GM10847 (cell line): ENCODE measurements around the gene ARHGAP15.

ENCODE experiments used
- POLR2A ChIP-seq: IDR thresholded peaks from 2 replicates; pipeline ENCODE4 v1.6.1; 2011; ENCODE audit not compliant: insufficient read length; ENCODE audit errors: extremely low read depth

Gene ARHGAP15

GRCh38 chr2:143345887-143346787 lies 216.9 kb downstream of the ARHGAP15 start:
- TF ChIP-seq POLR2A = no peak

GRCh38 chr2:143347271-143347695 lies 218.1 kb downstream of the ARHGAP15 start:
- TF ChIP-seq POLR2A = no peak

- TF ChIP-seq POLR2A = no peak
Observed at GRCh38 chr2:143347901-143348414, 218.7 kb downstream of the ARHGAP15 start.

GRCh38 chr2:143354050-143354750 lies 225.0 kb downstream of the ARHGAP15 start:
- no peak for TF ChIP-seq POLR2A

GRCh38 chr2:143355870-143356269 lies 226.7 kb downstream of the ARHGAP15 start:
- no peak for TF ChIP-seq POLR2A

- no peak for TF ChIP-seq POLR2A
Observed at GRCh38 chr2:143356336-143356735, 227.1 kb downstream of the ARHGAP15 start.

- no peak for TF ChIP-seq POLR2A
Observed at GRCh38 chr2:143356736-143357446, 227.7 kb downstream of the ARHGAP15 start.

- TF ChIP-seq POLR2A = no peak
Observed at GRCh38 chr2:143357966-143358365, 228.7 kb downstream of the ARHGAP15 start.

- TF ChIP-seq POLR2A = no peak
Observed at GRCh38 chr2:143361346-143361745, 232.1 kb downstream of the ARHGAP15 start.

GRCh38 chr2:143371616-143372015 lies 242.4 kb downstream of the ARHGAP15 start:
- no peak for TF ChIP-seq POLR2A

GRCh38 chr2:143375384-143375880 lies 246.2 kb downstream of the ARHGAP15 start:
- no peak for TF ChIP-seq POLR2A

GRCh38 chr2:143378996-143379395 lies 249.8 kb downstream of the ARHGAP15 start:
- TF ChIP-seq POLR2A = no peak

GRCh38 chr2:143379955-143380354 lies 250.7 kb downstream of the ARHGAP15 start:
- no peak for TF ChIP-seq POLR2A

- TF ChIP-seq POLR2A = no peak
Observed at GRCh38 chr2:143382573-143382972, 253.4 kb downstream of the ARHGAP15 start.

GRCh38 chr2:143383016-143383415 lies 253.8 kb downstream of the ARHGAP15 start:
- TF ChIP-seq POLR2A = no peak
